MM.1S (cell line): ENCODE measurements around the gene ZNF550.

Source experiments
- DNase-seq: peaks from one replicate; pipeline ENCODE4 v3.0.0-alpha.2; 2015
- H2AFZ ChIP-seq: fragments of 300-600 bp; sonication (generic); 2 replicates; pipeline ENCODE4 v1.6.0; 2016; ENCODE audit warnings: antibody characterized with exemption, low read length
- H3F3A ChIP-seq: fragments of 300-600 bp; sonication (generic); 2 replicates; pipeline ENCODE4 v1.6.1; 2016; ENCODE audit warnings: mild to moderate bottlenecking, antibody characterized with exemption, low read length, moderate library complexity, mixed read lengths; ENCODE audit not compliant: insufficient read depth
- H3K27ac ChIP-seq: fragments of 300-600 bp; sonication (generic); 2 replicates; pipeline ENCODE4 v1.5.1; 2016; ENCODE audit warnings: mild to moderate bottlenecking, low read length
- H3K27me3 ChIP-seq: fragments of 300-600 bp; sonication (generic); replicated peaks from 2 replicates; pipeline ENCODE4 v1.6.0; 2016; ENCODE audit warnings: low read length; ENCODE audit not compliant: insufficient read depth
- H3K36me3 ChIP-seq: fragments of 300-600 bp; sonication (generic); replicated peaks from 2 replicates; pipeline ENCODE4 v1.6.1; 2016; ENCODE audit warnings: mild to moderate bottlenecking, low read length, mixed read lengths; ENCODE audit not compliant: insufficient read depth
- H3K4me1 ChIP-seq: fragments of 300-600 bp; sonication (generic); 2 replicates; pipeline ENCODE4 v1.6.1; 2016; ENCODE audit warnings: low read length, mixed read lengths
- H3K4me2 ChIP-seq: fragments of 300-600 bp; sonication (generic); 2 replicates; pipeline ENCODE4 v1.6.0; 2016; ENCODE audit warnings: low read depth, low read length
- H3K4me3 ChIP-seq: fragments of 300-600 bp; sonication (generic); 2 replicates; pipeline ENCODE4 v1.5.1; 2016; ENCODE audit warnings: low read length, mixed read lengths
- H3K79me2 ChIP-seq: fragments of 300-600 bp; sonication (generic); 2 replicates; pipeline ENCODE4 v1.6.1; 2016; ENCODE audit warnings: mixed run types, low read length, mixed read lengths
- H3K9ac ChIP-seq: fragments of 300-600 bp; sonication (generic); 2 replicates; pipeline ENCODE4 v1.6.1; 2016; ENCODE audit warnings: low read length, mixed read lengths
- H3K9me2 ChIP-seq: fragments of 300-600 bp; sonication (generic); replicated peaks from 2 replicates; pipeline ENCODE4 v1.6.1; 2016; ENCODE audit warnings: mild to moderate bottlenecking, low read length, mixed read lengths; ENCODE audit not compliant: insufficient read depth
- H3K9me3 ChIP-seq: fragments of 300-600 bp; sonication (generic); replicated peaks from 2 replicates; pipeline ENCODE4 v1.6.1; 2016; ENCODE audit warnings: mild to moderate bottlenecking, low read length, mixed read lengths; ENCODE audit not compliant: insufficient read depth
- H4K20me1 ChIP-seq: fragments of 300-600 bp; sonication (generic); 2 replicates; pipeline ENCODE4 v1.6.1; 2016; ENCODE audit warnings: mild to moderate bottlenecking, low read length, moderate library complexity, mixed read lengths; ENCODE audit not compliant: insufficient read depth
- CTCF ChIP-seq: fragments of 300-600 bp; sonication (generic); IDR thresholded peaks from 2 replicates; pipeline ENCODE4 v1.5.1; 2016; ENCODE audit warnings: antibody characterized with exemption, low read length, mixed read lengths
- EZH2 ChIP-seq: fragments of 300-600 bp; sonication (generic); optimal IDR thresholded peaks from 2 replicates; pipeline ENCODE3; 2017; ENCODE audit warnings: low read depth, mild to moderate bottlenecking, antibody characterized with exemption, low read length, mixed read lengths
- EZH2phosphoT487 ChIP-seq: fragments of 300-600 bp; sonication (generic); IDR thresholded peaks from 2 replicates; pipeline ENCODE4 v1.6.1; 2018; ENCODE audit warnings: antibody characterized with exemption, low read length

The ZNF550 gene

GRCh38 chr19:57559404-57560025 lies at the start of gene ZNF550:
Gene ZNF550, minus strand, starts transcription at chr19:57559863. Its CDS starts 181 bp downstream, at chr19:57559682.
- H3K4me1 ChIP-seq, result no peaks in the 10 kb centered on the region
- peak within 1 kb of the TSS; percentile 66; the same call in 1 of the 2 replicates for H3K9ac ChIP-seq
- H4K20me1 ChIP-seq, result no peaks in the 10 kb centered on the region
- H3K4me2 ChIP-seq, result peak within 1 kb of the TSS; percentile 49
- H3K27ac ChIP-seq, result no peak within 1 kb of the TSS
- peak; percentile 86 for DNase-seq
- peaks cover 7% of the 10 kb centered on the region for H3K36me3 ChIP-seq
- peak within 1 kb of the TSS; percentile 92 for H3K4me3 ChIP-seq
- H3K79me2 ChIP-seq, result peaks cover 16% of the 10 kb centered on the region
- peaks cover 5% of the 10 kb centered on the region; the same call in 1 of the 2 replicates for H3F3A ChIP-seq
- H3K9me2 ChIP-seq, result no peaks in the 10 kb centered on the region
- peak within 1 kb of the TSS; percentile 76 for H2AFZ ChIP-seq
- TF ChIP-seq EZH2phosphoT487, result no peak
- no peak for TF ChIP-seq EZH2
- H3K9me3 ChIP-seq, result no peaks in the 10 kb centered on the region; the same call in 1 of the 2 replicates
- no peaks in the 10 kb centered on the region; the same call in 1 of the 2 replicates for H3K27me3 ChIP-seq

DNA sequence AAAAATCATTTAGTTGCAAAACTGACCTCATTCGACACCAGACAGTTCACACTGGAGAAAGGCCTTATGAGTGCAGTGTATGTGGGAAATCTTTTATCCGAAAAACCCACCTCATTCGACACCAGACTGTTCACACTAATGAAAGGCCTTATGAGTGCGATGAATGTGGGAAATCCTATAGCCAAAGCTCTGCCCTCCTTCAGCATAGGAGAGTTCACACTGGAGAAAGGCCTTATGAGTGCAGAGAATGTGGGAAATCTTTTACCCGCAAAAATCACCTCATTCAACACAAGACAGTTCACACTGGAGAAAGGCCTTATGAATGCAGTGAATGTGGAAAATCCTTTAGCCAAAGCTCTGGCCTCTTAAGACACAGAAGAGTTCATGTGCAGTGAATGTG lies 47.3 kb upstream of the ZNF550 start:
- H3K79me2 ChIP-seq, result no peaks in the 10 kb centered on the region
- H3K9ac ChIP-seq, result no peak overlapping the region
- H2AFZ ChIP-seq, result no peak overlapping the region
- no peaks in the 10 kb centered on the region for H4K20me1 ChIP-seq
- no peak overlapping the region for H3K4me2 ChIP-seq
- H3F3A ChIP-seq, result no peaks in the 10 kb centered on the region
- no peaks in the 10 kb centered on the region for H3K36me3 ChIP-seq
- TF ChIP-seq CTCF, result no peak
- DNase-seq, result no peak
- no peaks in the 10 kb centered on the region for H3K27me3 ChIP-seq
- H3K27ac ChIP-seq, result no peak overlapping the region
- H3K4me3 ChIP-seq, result no peak overlapping the region
- H3K9me2 ChIP-seq, result no peaks in the 10 kb centered on the region
- no peaks in the 10 kb centered on the region for H3K4me1 ChIP-seq
- H3K9me3 ChIP-seq, result no peaks in the 10 kb centered on the region

DNA sequence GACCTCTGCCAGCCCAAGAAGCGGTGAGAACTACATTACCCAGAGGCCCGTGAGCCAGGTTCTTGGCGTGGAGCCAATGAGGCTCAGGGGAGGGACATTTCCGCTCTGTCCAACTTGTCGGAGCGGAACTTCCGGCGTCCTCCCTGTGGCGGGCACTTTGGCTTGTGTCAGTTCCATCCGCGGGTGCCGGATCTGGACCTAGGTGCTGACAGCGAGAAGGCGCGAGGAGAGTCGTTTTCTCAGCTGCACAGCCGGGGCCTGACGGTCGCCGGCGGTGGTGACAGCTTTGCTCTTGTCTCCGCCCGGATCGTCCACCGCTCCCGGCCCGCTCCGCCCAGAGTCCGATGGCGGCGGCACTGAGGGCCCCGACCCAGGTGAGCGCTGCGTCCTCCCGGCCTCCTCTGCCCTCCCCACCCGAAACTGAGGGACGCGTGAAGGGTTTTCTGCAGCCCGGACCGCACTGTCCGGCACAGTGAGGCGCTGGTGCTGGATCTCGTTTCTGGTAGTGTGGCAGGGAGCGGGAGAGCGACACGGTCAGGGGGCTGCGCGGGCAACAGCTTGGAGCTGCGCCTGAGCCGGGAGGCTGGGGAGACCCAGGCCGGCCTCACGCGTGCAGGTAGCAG lies 40.2 kb upstream of the ZNF550 start, which contains the start of gene ZNF530:
TSS of gene ZNF530 (plus strand) at position 125 of the 623 bp plus-strand sequence. CDS start 4,461 bp downstream, outside the sequence.
- Histone ChIP-seq H4K20me1 (no peaks in the 10 kb centered on the region), H2AFZ (peak within 1 kb of the TSS; percentile 94), H3K4me1 (no peaks in the 10 kb centered on the region), H3K9ac (peak within 1 kb of the TSS; percentile 24; the same call in 1 of the 2 replicates), H3K27me3 (no peaks in the 10 kb centered on the region), H3K27ac (no peak within 1 kb of the TSS), H3K4me3 (peak within 1 kb of the TSS; percentile 93), H3K36me3 (no peaks in the 10 kb centered on the region), H3K9me2 (no peaks in the 10 kb centered on the region), H3F3A (no peaks in the 10 kb centered on the region), H3K4me2 (peak within 1 kb of the TSS; percentile 58), H3K79me2 (no peaks in the 10 kb centered on the region; the same call in 1 of the 2 replicates), H3K9me3 (no peaks in the 10 kb centered on the region)
- peak; percentile 90 for DNase-seq
- TF ChIP-seq EZH2phosphoT487 (no peak), CTCF (no peak), EZH2 (no peak)

- TF ChIP-seq CTCF, result no peak
- TF ChIP-seq EZH2phosphoT487, result no peak
- no peak for TF ChIP-seq EZH2
Measured at GRCh38 chr19:57599377-57599760, 39.7 kb upstream of the ZNF550 start.

More at GRCh38 chr19:57599377-57599760, 39.7 kb upstream of the ZNF550 start:
- Histone ChIP-seq H3K27me3 (no peaks in the 10 kb centered on the region), H3K9me2 (no peaks in the 10 kb centered on the region), H3K4me1 (no peaks in the 10 kb centered on the region), H3K79me2 (no peaks in the 10 kb centered on the region; the same call in 1 of the 2 replicates), H3K36me3 (no peaks in the 10 kb centered on the region), H3F3A (no peaks in the 10 kb centered on the region), H3K9me3 (no peaks in the 10 kb centered on the region), H3K27ac (no peak overlapping the region), H3K9ac (no peak overlapping the region), H3K4me3 (peak overlapping the region; percentile 93), H2AFZ (peak overlapping the region; percentile 94), H4K20me1 (no peaks in the 10 kb centered on the region), H3K4me2 (peak overlapping the region; percentile 58)
- no peak for DNase-seq
